OCI-LY1 (cell line): ENCODE data around the gene MAD1L1.

Experiments
- H2AFZ ChIP-seq: fragments of 200-600 bp; sonication (generic), shearing (Covaris generic); 2 replicates; pipeline ENCODE4 v1.6.0; 2014; ENCODE audit warnings: antibody characterized with exemption, mild to moderate bottlenecking, low read length
- H3F3A ChIP-seq: fragments of 200-600 bp; sonication (generic), shearing (Covaris generic); 2 replicates; pipeline ENCODE4 v1.6.0; 2014; ENCODE audit warnings: mild to moderate bottlenecking, antibody characterized with exemption, low read length, moderate library complexity; ENCODE audit not compliant: insufficient read depth
- H3K27ac ChIP-seq: fragments of 200-600 bp; sonication (generic); 2 replicates; pipeline ENCODE4 v1.5.1; 2014; ENCODE audit warnings: low read length, mixed run types, mild to moderate bottlenecking, low read depth; ENCODE audit not compliant: poor library complexity, severe bottlenecking
- H3K27me3 ChIP-seq: fragments of 200-600 bp; sonication (generic); 2 replicates; pipeline ENCODE4 v1.6.0; 2014; ENCODE audit warnings: antibody characterized with exemption, mild to moderate bottlenecking, low read length, moderate library complexity; ENCODE audit not compliant: insufficient read depth
- H3K36me3 ChIP-seq: fragments of 200-600 bp; sonication (generic); 2 replicates; pipeline ENCODE4 v1.6.1; 2014; ENCODE audit warnings: mild to moderate bottlenecking, antibody characterized with exemption, low read length, moderate library complexity, mixed read lengths; ENCODE audit not compliant: insufficient read depth
- H3K4me1 ChIP-seq: fragments of 200-600 bp; sonication (generic); 2 replicates; pipeline ENCODE4 v1.5.1; 2014; ENCODE audit warnings: mild to moderate bottlenecking, low read length, moderate library complexity; ENCODE audit not compliant: insufficient read depth, severe bottlenecking
- H3K4me2 ChIP-seq: fragments of 200-600 bp; sonication (generic), shearing (Covaris generic); 2 replicates; pipeline ENCODE4 v1.6.1; 2014; ENCODE audit warnings: low read length
- H3K4me3 ChIP-seq: fragments of 200-600 bp; sonication (generic); 2 replicates; pipeline ENCODE4 v1.5.1; 2014; ENCODE audit warnings: low read length, low read depth, mild to moderate bottlenecking, mixed read lengths; ENCODE audit not compliant: poor library complexity, severe bottlenecking
- H3K79me2 ChIP-seq: fragments of 200-600 bp; shearing (Covaris generic); 2 replicates; pipeline ENCODE4 v1.6.1; 2016; ENCODE audit warnings: mixed run types, low read length, mixed read lengths; ENCODE audit not compliant: insufficient read depth
- H3K9ac ChIP-seq: fragments of 200-600 bp; sonication (generic), shearing (Covaris generic); 2 replicates; pipeline ENCODE4 v1.6.1; 2014; ENCODE audit warnings: mild to moderate bottlenecking, low read length, mixed read lengths
- H3K9me2 ChIP-seq: fragments of 200-600 bp; sonication (generic), shearing (Covaris generic); 2 replicates; pipeline ENCODE4 v1.6.1; 2014; ENCODE audit warnings: low read depth, mild to moderate bottlenecking, low read length, mixed read lengths
- H3K9me3 ChIP-seq: fragments of 200-600 bp; shearing (Covaris generic); 2 replicates; pipeline ENCODE4 v1.6.1; 2014; ENCODE audit warnings: low read length, mixed read lengths
- H4K20me1 ChIP-seq: fragments of 200-600 bp; sonication (generic), shearing (Covaris generic); 2 replicates; pipeline ENCODE4 v1.6.0; 2016; ENCODE audit warnings: mild to moderate bottlenecking, low read length; ENCODE audit not compliant: insufficient read depth
- CTCF ChIP-seq: fragments of 200-600 bp; sonication (generic), shearing (Covaris generic); IDR thresholded peaks from 2 replicates; pipeline ENCODE4 v1.5.1; 2017; ENCODE audit warnings: mild to moderate bottlenecking, antibody characterized with exemption, low read length, moderate library complexity, mixed read lengths
- EZH2 ChIP-seq: fragments of 200-600 bp; sonication (generic), shearing (Covaris generic); IDR thresholded peaks from 2 replicates; pipeline ENCODE4 v1.8.0; 2017; ENCODE audit warnings: borderline replicate concordance, mixed run types, mild to moderate bottlenecking, antibody characterized with exemption, low read length, moderate library complexity, mixed read lengths

MAD1L1 gene

GRCh38 chr7:2258661-2259365, 26.1 kb upstream of the MAD1L1 start:
- Histone ChIP-seq H3K79me2 (no peaks in the 10 kb centered on the region), H3K4me3 (no peak overlapping the region), H3K9me2 (no peaks in the 10 kb centered on the region), H3K4me1 (peaks cover 20% of the 10 kb centered on the region), H3K4me2 (no peak overlapping the region), H3F3A (no peaks in the 10 kb centered on the region), H3K27ac (no peak overlapping the region), H4K20me1 (no peaks in the 10 kb centered on the region), H3K9me3 (no peaks in the 10 kb centered on the region), H2AFZ (no peak overlapping the region), H3K36me3 (peaks cover 4% of the 10 kb centered on the region; the same call in 1 of the 2 replicates), H3K9ac (no peak overlapping the region), H3K27me3 (0 out of 2 replicates have a peak, but pooled peaks cover 6% of the 10 kb centered on the region)
- TF ChIP-seq CTCF (no peak), EZH2 (no peak)

GRCh38 chr7:2257651-2258050, 24.9 kb upstream of the MAD1L1 start:
- Histone ChIP-seq H3K27me3 (0 out of 2 replicates have a peak, but pooled peaks cover 6% of the 10 kb centered on the region), H3K27ac (no peak overlapping the region), H3K4me3 (no peak overlapping the region), H3K36me3 (0 out of 2 replicates have a peak, but pooled peaks cover 4% of the 10 kb centered on the region), H3F3A (no peaks in the 10 kb centered on the region), H3K9ac (no peak overlapping the region), H3K4me2 (no peak overlapping the region), H3K4me1 (peaks cover 20% of the 10 kb centered on the region), H3K79me2 (no peaks in the 10 kb centered on the region), H3K9me2 (no peaks in the 10 kb centered on the region), H3K9me3 (no peaks in the 10 kb centered on the region), H2AFZ (no peak overlapping the region), H4K20me1 (no peaks in the 10 kb centered on the region)
- TF ChIP-seq CTCF: no peak
- TF ChIP-seq EZH2: no peak

- H3K27me3 ChIP-seq: 0 out of 2 replicates have a peak, but pooled peaks cover 6% of the 10 kb centered on the region
- 0 out of 2 replicates have a peak, but pooled peaks cover under 1% of the 10 kb centered on the region for H3K36me3 ChIP-seq
- no peaks in the 10 kb centered on the region for H3K9me3 ChIP-seq
- no peak overlapping the region for H3K4me3 ChIP-seq
- TF ChIP-seq CTCF (no peak), EZH2 (no peak)
- peaks cover 17% of the 10 kb centered on the region for H3K4me1 ChIP-seq
- H3K9ac ChIP-seq: no peak overlapping the region
- H4K20me1 ChIP-seq: no peaks in the 10 kb centered on the region
- H3K4me2 ChIP-seq: no peak overlapping the region
- H3K79me2 ChIP-seq: no peaks in the 10 kb centered on the region
- no peaks in the 10 kb centered on the region for H3K9me2 ChIP-seq
- no peak overlapping the region for H3K27ac ChIP-seq
- no peak overlapping the region for H2AFZ ChIP-seq
- no peaks in the 10 kb centered on the region for H3F3A ChIP-seq
These were observed 24.4 kb upstream of the MAD1L1 start for GRCh38 chr7:2257046-2257551.
